HG02610 (cell line): ENCODE results near the gene RASSF3.

Experiments used
- ATAC-seq: cut with Tn5 transposase; IDR thresholded peaks from one replicate; pipeline ENCODE4 v1.9.1; 2021; ENCODE audit warnings: mild to moderate bottlenecking, moderate library complexity; ENCODE audit not compliant: unreplicated experiment

Gene RASSF3

DNA sequence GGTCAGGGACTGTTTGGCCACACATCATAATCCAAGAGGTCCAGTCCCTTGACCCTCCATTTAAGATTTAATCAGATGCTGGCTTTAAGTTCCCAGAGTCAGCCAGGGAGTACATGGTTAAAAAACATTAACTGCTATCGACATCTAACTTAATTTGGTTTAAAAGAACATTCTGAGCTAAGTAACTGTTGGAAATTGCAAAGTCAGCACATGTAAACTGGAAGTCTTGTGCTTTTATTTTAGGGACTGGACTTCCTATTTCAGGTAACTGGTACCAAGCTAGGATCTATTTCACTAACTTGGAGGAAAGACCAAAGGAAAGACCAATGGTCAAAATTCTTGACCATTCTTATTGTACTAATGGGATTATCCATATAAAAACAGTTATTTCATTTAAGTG is 108.4 kb downstream of the RASSF3 start:
- no peak for ATAC-seq

DNA sequence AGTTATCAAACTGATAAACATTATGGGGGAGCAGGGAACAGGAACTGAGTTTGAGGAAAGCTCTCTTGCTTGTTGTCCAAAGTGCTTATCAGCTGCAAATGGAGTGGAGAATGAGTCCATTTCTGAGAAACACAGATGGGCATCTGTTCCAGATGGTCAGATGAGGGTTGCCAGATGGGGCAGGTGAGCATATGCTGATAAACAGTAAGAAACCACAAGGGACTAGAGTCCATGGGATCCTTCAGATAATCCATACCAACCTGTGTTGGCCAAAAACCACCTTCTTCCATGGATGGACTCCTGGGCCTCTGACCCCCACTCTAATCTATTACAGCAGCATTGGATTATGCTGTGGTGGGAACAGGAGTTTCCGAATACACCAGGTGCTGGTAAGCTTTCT is 110.6 kb downstream of the RASSF3 start:
- ATAC-seq, result no peak

DNA sequence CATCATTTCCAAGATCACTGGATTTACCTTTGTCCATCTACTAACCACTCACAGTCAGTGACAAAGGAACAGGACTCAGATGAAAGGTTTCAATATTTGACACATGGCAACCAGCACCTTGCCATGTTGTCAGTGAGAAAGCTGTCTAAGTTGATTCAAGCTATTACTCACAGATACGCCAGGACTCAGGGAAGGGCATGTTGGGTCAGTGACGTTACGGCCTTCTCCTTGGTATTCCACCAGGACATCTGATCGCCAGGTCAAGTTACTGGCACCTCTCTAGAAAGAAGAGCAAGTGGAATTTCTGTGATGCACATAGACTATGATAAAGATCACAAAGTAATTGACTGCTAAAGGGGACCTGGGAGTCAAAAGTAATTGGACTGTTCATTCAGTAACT is 112.5 kb downstream of the RASSF3 start:
- ATAC-seq, result no peak

DNA sequence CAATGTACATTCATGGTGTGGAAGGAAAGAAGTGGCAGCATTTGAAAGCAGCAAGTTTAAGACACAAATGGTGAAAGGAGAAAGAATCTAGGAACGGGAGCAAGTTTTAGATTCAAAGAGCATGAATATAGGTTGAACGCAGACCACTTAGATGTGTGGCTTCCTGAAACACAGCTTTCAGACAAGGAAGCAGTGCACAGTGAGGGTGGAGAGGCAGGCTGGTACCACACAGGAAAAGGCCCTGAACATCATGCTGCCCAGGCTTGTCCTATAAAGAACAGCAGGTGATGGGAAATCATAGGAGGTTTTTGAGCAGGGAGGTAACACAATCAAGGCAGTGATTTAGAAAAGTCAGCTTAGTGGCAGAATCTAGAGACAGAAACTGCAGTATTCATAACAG is 113.3 kb downstream of the RASSF3 start:
- ATAC-seq, result no peak

DNA sequence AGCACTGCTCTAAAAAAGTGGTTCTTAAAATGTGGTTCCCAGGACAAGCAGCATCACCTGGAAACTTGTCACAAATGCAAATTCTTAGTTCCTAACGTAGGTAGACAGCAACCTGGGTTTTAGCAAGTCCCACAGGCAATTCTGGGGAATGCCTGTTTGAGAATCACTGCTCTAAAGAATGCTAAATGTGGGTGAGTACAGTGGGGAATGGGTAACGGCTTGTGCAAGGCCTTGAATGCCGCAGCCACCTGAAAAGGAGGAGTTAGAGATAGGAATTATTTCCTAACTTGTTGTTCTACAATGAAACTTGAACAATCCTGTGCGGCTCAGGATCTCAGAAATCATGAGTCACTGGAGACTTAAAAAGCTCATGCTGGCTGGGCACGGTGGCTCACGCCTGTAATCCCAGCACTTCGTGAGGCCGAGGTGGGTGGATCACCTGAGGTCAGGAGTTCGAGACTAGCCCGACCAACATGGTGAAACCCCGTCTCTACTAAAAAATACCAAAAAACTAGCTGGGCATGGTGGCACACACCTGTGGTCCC is 114.0 kb downstream of the RASSF3 start:
- ATAC-seq, result no peak

DNA sequence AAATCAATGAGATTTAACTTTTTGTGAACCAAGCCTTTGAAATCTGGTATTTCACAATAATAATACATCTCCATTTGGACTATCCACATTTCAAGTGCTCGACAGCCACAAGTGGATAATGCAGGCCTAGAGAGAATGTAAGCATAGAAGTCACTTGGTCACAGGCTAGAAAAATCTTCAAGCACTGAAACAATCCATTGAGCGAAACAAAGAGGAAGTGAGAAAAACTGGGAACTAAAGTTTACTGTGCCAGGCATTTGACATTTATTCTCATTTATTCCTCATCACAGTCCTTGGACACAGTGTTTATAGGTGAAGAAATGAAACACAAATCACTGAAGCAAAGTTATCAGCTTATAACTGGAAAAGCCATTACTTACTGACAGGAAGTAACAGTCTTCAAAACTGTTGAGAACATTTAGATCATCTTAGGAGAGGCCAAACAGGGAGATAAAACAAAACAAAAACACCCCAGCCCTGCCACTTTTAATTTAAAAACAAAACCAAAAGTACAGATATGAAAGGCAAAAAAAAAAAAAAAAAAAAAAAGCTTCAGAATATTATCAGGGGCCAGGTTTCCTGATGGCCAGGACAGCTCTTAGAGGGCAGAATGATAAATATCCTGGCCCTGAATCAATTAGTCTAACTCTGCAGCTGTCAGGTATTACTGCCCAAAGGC is 119.8 kb downstream of the RASSF3 start:
- peak; percentile 52 for ATAC-seq

DNA sequence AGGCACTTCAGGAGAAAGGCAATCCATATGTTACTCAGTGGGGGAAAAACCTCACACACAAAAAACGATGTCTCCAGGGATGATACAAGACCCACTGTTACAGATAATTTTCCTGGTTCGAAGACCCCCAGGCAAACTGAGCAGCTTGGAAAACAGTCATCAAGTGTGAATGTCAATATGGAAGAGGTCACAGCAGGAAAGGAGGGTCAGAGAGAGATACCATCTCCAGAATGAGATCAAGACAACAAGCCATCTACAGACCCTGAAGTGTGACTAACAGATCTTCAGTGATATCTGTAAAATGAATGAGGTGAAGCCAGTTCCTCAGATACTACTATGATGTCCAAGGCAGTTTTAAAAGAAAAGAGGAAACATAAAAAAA is 120.3 kb downstream of the RASSF3 start:
- peak; percentile 17 for ATAC-seq

DNA sequence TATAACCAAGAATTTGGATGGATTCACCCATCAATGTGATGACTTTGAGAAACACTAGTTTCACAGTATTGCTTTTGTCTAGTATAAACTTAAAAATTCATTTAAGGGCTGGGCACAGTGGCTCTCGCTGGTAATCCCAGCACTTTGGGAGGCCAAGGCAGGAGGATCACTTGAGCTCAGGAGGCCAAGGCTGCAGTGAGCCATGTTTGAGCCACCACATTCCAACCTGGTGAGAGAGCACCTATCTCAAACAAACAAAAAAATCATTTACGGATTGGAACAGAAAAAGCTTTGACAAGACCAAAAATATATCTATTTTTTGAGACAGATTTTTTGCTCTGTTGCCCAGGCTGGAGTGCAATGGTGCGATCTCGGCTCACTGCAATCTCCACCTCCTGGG is 121.4 kb downstream of the RASSF3 start:
- ATAC-seq, result no peak

DNA sequence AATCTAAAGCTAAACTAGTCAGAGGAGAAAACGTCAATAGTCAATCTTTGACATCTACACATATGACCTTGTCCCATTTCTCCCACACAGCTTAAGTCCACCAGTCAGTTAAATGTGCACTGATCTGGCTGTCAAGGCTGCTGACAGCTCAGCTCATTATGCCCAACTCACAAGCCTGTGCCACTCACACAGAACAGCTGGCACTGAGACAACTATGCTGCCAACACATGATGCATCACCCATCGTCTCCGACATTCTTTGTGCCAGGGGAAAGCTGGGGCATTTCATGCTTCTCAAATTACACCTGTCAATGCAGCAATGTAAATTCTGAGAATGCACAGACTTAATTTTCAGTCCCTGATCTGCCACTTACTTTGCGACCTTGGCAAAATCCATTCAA is 123.6 kb downstream of the RASSF3 start:
- no peak for ATAC-seq

DNA sequence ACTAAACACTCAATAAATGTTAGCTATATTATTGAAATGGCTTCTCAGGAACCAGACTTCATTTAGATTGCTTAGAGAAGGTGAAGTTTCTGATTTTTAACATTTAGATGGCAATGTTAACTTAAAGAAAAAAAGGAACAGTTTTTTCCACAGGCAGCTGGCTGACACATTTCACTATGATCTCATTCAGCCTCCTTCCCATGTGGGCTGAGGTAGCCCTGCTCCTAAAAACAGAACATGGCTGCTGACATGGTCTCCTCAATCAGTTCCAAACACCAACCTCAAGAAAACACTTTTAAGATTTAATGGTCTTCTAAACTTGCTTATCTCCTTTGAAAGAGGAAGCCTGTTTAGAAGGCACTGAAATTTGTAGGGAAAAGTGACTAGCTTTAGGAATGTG is 125.1 kb downstream of the RASSF3 start:
- no peak for ATAC-seq

DNA sequence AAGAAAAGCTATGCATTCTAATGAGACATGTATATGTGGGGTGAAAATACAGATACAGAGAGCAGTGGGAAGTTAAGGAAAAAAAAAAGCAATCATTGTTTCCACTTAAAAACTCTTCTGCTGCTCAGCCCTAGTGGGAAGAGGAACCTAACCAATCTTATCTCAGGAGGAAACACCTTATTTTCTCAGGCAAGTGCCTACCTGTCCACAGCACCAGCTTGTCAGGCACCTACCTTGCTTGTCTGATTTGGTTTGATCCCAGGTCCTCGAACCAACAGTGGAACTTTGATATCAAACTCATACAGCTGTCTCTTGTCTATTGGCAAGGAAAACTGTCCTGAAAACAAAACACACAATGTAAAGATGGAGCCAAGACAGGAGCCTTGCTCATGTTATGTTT is 126.5 kb downstream of the RASSF3 start:
- no peak for ATAC-seq

DNA sequence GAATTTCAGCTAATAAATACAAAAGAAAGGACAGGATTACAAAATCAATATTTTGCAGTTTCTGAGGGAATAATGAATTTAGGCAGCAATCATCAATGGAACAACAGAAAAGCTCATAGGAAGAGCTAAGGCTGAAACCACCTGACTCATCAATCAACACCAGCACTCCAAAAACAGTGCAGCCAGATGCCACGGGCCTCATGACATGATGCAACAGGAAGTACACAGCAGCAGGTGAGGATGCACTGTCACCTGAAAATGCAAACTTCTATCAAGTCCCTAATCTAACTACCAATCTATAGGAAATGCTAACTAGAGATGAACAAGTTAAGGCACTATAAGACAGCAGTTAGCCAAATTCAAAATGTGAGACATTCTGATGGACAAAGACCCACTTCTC is 127.2 kb downstream of the RASSF3 start:
- no peak for ATAC-seq

DNA sequence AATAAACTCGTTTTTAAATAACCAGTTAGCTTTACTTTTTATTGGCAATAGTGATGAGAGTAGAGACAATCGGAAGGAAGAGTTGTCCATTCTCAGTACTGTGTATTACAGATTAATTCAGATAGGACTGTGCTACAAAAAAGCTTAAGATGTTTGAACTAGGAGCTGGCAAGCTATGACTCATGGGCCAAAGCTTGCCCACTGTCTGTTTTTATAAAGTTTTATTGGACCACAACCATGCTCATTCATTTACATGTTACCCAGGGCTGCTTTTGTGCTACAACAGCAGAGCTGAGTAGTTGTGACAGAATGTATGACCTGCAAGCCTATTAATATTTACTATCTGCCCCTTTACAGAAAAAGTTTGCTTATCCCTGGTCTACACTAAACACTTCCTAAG is 129.5 kb downstream of the RASSF3 start:
- no peak for ATAC-seq

DNA sequence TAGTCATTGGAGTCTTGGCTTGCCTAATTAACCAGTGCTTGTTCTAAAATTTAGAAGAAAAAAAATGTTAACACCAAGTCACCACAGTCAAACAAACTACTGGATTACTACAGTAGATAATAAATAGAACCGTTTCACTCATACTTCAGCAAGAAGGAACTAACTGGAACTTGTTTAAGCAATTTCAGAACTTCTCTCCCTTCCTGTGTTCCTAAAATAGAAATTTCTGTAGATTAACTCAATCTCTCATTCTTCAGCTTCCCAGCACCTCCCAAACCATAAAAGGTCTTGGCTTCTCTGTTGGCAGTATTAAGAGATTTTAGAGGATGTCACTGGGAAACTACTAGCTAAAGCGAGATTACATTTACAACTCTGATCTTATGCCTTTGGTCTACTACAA is 130.4 kb downstream of the RASSF3 start:
- no peak for ATAC-seq

DNA sequence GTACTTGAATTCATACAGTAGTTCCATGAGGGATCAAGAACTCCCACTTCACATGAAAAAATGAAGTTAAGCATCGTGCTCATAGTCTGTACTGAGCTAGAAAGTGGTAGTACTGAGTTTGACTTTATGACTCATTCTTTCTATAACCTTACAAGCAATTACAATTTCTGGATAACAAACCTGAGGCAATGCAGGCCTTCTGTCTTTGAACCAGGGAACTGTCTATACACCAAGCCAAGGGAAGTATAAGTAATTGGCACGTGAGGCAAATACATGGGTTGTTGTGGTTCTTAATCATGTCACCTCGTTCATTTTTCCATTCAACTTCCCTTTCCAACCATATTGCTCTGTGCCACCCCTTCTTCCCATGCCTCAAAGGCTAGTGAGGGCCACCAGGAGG is 132.1 kb downstream of the RASSF3 start:
- ATAC-seq, result no peak

DNA sequence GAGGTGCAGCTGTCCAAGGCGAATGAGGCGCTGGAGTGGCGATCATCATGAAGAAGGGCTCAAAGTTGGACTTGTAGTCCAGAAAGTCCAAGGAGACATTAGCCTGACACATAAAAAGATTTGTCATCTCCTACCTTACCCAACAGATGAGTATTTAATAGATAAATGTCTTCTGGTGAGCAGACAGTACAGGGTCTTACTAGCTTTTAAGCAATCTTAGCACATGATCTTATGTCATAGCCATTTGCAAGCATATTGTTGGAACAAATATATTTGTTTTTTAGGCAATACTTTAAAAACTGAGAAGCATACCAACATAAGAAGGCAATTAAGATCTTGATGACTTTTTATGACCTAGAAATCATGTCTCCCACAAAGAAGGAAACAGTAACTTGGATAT is 132.9 kb downstream of the RASSF3 start:
- no peak for ATAC-seq

DNA sequence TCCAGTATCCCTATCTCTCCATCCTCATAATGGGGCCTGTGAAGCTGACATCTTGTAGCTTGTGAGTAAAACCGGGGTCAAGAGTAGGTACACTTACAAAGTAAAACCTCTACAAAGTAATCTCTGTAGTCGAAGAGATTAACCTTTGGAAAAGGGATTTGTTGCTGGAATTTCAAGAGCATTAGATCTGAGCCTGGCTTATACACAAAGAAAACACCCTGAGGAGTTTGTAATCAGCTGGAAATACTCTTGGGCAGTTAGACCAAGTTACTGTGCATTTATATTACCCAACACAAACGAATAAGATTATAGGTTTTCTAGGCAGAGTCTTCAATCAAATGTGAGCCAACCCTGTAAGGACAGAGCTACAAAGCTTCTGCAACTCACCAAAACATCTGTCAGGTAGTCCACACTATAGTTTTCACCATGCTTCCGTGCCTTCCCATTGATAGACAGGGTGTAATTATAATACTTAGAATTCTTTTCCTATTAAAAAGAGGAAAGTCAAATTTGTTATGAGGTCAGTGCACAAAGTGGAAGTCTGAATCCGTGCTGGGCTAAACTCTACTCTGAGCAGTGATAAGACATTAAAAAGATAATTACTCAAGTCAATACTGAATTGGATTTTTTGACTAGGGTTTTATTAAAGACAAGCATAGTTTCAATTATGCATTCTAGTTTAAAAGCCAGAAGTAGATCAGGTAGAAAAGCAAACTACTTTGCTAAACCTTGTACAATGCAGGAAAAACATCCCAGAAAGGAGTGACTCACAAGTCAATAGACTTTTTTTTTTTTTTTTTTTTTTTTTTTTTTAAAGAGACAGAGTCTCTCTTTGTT is 134.3 kb downstream of the RASSF3 start:
- no peak for ATAC-seq

DNA sequence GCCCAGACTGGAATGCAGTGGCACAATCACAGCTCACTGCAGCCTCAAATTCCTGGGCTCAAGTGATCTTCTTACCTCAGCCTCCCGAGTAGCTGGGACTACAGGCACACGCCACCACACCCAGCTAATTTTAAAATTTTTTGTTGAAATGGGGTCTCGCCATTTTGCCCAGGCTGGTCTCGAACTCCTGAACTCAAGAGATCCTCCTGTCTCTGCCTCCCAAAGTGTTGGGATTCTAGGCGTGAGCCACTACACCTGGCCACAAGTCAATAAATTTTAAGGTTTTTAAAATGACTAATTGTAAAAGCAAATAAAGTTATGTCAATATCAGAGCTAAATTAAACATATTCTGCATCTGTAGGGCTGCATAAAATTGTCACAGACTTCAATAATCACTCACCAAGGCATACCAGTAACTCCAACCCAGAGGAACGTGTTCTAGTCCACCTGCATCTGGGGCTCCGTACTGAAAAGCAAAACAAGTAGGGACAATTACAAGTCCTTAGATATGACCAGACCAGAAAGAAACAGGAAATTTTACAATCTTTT is 135.0 kb downstream of the RASSF3 start:
- ATAC-seq, result no peak

DNA sequence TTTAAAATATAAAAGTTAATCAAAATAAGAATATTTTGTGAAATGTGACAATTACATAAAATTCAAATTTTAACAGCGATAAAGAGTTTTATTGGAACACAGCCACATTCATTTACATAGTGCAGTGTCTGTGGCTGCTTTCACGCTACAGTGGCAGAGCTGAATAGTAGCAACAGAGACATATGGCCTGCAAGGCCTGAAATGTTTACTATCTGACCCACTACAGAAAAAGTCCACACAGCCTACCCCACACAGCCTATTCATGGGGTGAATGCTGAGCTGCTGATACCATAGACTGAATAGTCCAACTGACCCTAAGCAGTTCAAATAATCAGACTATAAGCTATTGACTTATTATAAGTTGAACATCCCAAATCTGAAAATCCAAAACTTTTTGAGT is 135.7 kb downstream of the RASSF3 start:
- ATAC-seq, result no peak

DNA sequence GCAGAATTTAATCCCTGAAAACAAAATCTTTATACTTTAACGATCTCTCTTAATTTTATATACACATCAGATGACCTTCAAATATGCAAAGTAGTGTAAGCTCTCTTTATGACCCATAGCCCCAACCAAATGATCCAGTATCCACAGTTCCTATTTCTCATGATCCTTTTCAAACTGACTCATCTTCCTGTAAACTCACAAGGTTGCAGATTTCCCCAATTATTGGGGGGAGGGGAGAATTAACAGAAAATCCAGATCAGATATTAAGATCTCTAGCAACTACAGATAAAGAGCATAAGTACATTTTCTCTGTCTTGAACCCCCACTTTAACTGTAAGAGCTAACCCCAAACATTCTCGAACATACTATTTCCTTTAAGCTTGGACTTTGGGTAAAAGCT is 136.4 kb downstream of the RASSF3 start:
- ATAC-seq, result no peak
